ENCODE measurements around the gene NKPD1.

DNA sequence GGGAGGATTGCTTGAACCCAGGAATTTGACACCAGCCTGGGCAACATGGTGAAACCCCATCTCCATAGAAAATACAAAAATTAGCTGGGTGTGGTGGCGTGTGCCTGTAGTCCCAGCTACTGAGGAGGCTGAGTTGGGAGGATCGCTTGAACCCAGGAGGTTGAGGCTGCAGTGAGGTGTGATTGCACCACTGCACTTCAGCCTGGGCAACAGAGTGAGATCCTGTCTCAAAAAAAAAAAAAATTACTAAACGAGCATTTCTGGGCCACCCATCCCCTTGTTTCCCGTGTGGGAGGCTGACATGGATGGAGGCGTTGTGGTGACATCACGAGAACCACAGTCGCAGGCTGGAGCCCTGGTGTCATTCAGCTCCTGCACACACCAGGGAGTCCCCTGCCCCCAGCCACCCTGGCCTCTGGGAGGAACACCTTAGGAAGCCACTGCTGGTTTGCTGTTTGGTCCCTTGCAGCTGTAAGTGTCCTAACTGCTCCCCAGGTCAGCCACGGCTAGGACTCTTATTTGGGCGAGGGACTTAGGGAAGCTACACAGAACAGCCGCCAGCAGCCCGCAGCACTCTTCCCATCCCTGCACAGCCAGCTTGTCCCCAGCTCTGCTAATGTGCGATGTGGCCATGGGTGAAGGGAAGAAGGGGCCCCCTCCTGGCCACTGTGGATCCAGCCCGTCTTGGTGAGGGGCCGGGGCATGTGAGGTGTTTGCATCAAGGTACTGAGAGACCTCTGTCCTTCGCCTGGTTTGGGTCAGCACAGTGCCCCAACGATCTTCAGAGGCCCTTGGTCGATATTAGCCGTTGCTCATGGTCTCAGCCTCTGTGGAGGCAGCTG, 12.7 kb downstream of the NKPD1 start:
- TF ChIP-seq, protein P1, sequence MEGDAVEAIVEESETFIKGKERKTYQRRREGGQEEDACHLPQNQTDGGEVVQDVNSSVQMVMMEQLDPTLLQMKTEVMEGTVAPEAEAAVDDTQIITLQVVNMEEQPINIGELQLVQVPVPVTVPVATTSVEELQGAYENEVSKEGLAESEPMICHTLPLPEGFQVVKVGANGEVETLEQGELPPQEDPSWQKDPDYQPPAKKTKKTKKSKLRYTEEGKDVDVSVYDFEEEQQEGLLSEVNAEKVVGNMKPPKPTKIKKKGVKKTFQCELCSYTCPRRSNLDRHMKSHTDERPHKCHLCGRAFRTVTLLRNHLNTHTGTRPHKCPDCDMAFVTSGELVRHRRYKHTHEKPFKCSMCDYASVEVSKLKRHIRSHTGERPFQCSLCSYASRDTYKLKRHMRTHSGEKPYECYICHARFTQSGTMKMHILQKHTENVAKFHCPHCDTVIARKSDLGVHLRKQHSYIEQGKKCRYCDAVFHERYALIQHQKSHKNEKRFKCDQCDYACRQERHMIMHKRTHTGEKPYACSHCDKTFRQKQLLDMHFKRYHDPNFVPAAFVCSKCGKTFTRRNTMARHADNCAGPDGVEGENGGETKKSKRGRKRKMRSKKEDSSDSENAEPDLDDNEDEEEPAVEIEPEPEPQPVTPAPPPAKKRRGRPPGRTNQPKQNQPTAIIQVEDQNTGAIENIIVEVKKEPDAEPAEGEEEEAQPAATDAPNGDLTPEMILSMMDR (IDR thresholded peaks at IDR 0.05; ENCODE audit: insufficient read depth, low read depth, low read length) = no peak
- no peak for TF ChIP-seq EZH2 (IDR thresholded peaks at IDR 0.05; ENCODE audit: insufficient read depth, low read length)

Data from astrocyte (in vitro differentiated cells and primary cell).